CD4-positive, alpha-beta T cell (primary cell): ENCODE measurements around the gene ITSN2. TPM values are rescaled to one million over a fixed set of nuclear protein-coding genes. Genes with fewer than 3 reads are reported as not detected.

Experiments used
- ATAC-seq: fragments of 200-7000 bp; cut with Tn5 transposase; one replicate; pipeline ENCODE4 v1.10.0; 2022; ENCODE audit warnings: mild to moderate bottlenecking; ENCODE audit not compliant: poor library complexity
- CTCF ChIA-PET: fragments of 350-600 bp; sonication (Branson Sonifier 250); formaldehyde crosslinking; loops from one replicate; lab custom pipeline; 2021; ENCODE audit warnings: antibody characterized with exemption, inconsistent platforms; lab: Charles Lee
- POLR2A ChIA-PET: fragments of 350-600 bp; sonication (Branson Sonifier 250); formaldehyde crosslinking; loops from one replicate; lab custom pipeline; 2021; ENCODE audit warnings: antibody characterized with exemption, inconsistent platforms; lab: Charles Lee
- DNase-seq, 14 experiments: peaks; one replicate each; pipeline ENCODE4 v3.0.0-alpha.2; 2013 to 2020; ENCODE audit warnings: mixed read lengths in 2 of 14
- H3K27ac ChIP-seq, 2 donors: one replicate each; pipeline versions ENCODE4 v1.5.1 to v1.7.0; 2013; ENCODE audit warnings: low read length in 2 of 2, low read depth in 1 of 2, mild to moderate bottlenecking in 1 of 2
- H3K27me3 ChIP-seq, 2 experiments: 1 replicate in 1 of 2; 2 replicates in 1 of 2; pipeline versions ENCODE4 v1.6.1 to v1.7.0; 2013; ENCODE audit warnings: low read length in 2 of 2, control low read depth in 1 of 2, mild to moderate bottlenecking in 1 of 2, moderate library complexity in 1 of 2; ENCODE audit not compliant: insufficient read depth in 2 of 2, control insufficient read depth in 1 of 2
- H3K36me3 ChIP-seq: one replicate; pipeline ENCODE4 v1.6.1; 2013; ENCODE audit warnings: low read length, control low read depth; ENCODE audit not compliant: insufficient read depth
- H3K4me1 ChIP-seq: one replicate; pipeline ENCODE4 v1.6.1; 2013; ENCODE audit warnings: low read length, control low read depth; ENCODE audit not compliant: insufficient read depth
- H3K4me3 ChIP-seq: one replicate; pipeline ENCODE4 v1.5.1; 2013; ENCODE audit warnings: mild to moderate bottlenecking, low read length, moderate library complexity
- H3K9me3 ChIP-seq, 2 experiments: 1 replicate in 1 of 2; 2 replicates in 1 of 2; pipeline versions ENCODE4 v1.6.1 to v1.7.0; 2013; ENCODE audit warnings: low read length in 2 of 2, mild to moderate bottlenecking in 2 of 2, control low read depth in 1 of 2, moderate library complexity in 1 of 2; ENCODE audit not compliant: control insufficient read depth in 1 of 2, insufficient read depth in 1 of 2
- H3K27ac Mint-ChIP-seq: one replicate; pipeline ENCODE4 v1.8.0; 2020; ENCODE audit warnings: mixed read lengths
- H3K27me3 Mint-ChIP-seq: one replicate; pipeline ENCODE4 v1.8.0; 2021; ENCODE audit warnings: mixed read lengths
- H3K36me3 Mint-ChIP-seq: one replicate; pipeline ENCODE4 v1.8.0; 2021; ENCODE audit warnings: low read depth, mixed read lengths
- H3K4me1 Mint-ChIP-seq: one replicate; pipeline ENCODE4 v1.8.0; 2021; ENCODE audit warnings: low read depth, mixed read lengths
- H3K4me3 Mint-ChIP-seq: one replicate; pipeline ENCODE4 v1.8.0; 2020; ENCODE audit warnings: mild to moderate bottlenecking, mixed read lengths
- H3K9me3 Mint-ChIP-seq: one replicate; pipeline ENCODE4 v1.8.0; 2020; ENCODE audit warnings: mixed read lengths
- intact Hi-C, 2 experiments: fragments of 100-400 bp; cut with DNase I in 1 of 2; cut with micrococcal nuclease in 1 of 2; formaldehyde crosslinking; loops; one replicate each; pipeline versions ENCODE4 v1.15.1 to v1.9.0; 2023 to 2025; cut with DNase I, micrococcal nuclease
- total RNA-seq, 174 experiments: library from RNA in 2 of 174; stranded (reverse) in 2 of 174; gene quantifications; one replicate each; pipeline ENCODE4 v1.2.3 and lab custom pipeline; 2021 to 2026
- TF ChIP-seq, protein P1 (sequence below): fragments of 200-600 bp; IDR thresholded peaks from one replicate; pipeline ENCODE4 v1.8.0; 2022; ENCODE audit warnings: antibody characterized with exemption, mild to moderate bottlenecking

ITSN2 gene
- total RNA-seq, 2 experiments from 2014 or later, result 75.4 to 77.1 TPM

DNA sequence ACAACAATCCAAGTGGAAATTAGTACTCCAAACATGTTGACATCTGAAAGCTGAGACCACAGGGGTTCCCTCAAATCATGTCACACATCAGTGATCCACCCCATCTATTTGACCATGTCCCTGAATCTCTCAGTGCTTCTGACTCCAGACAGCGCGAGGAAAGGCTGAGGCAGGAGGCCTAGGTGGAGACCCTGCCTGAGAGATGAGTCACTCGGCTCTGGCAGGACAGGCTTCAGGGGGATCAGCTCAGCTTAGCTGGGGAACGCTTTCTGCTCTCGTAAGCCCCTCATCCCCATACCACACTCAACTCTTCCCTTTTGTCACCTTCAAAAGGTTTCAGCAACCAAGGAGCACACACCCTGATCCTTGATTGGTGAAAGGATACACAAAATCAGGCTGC lies 191.3 kb downstream of the ITSN2 start:
- no peak overlapping the region for H3K27ac ChIP-seq
- ATAC-seq (no peak), DNase-seq (no peak)
- TF ChIP-seq, protein P1, sequence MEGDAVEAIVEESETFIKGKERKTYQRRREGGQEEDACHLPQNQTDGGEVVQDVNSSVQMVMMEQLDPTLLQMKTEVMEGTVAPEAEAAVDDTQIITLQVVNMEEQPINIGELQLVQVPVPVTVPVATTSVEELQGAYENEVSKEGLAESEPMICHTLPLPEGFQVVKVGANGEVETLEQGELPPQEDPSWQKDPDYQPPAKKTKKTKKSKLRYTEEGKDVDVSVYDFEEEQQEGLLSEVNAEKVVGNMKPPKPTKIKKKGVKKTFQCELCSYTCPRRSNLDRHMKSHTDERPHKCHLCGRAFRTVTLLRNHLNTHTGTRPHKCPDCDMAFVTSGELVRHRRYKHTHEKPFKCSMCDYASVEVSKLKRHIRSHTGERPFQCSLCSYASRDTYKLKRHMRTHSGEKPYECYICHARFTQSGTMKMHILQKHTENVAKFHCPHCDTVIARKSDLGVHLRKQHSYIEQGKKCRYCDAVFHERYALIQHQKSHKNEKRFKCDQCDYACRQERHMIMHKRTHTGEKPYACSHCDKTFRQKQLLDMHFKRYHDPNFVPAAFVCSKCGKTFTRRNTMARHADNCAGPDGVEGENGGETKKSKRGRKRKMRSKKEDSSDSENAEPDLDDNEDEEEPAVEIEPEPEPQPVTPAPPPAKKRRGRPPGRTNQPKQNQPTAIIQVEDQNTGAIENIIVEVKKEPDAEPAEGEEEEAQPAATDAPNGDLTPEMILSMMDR, result no peak
- no peak overlapping the region for H3K27ac Mint-ChIP-seq
- ChIA-PET CTCF (no interaction called here), POLR2A (no interaction called here)
- no peaks in the 10 kb centered on the region for H3K36me3 ChIP-seq
- H3K4me3 ChIP-seq, result no peak overlapping the region
- peaks cover 5% of the 10 kb centered on the region for H3K36me3 Mint-ChIP-seq
- H3K4me3 Mint-ChIP-seq, result no peak overlapping the region
- no peaks in the 10 kb centered on the region for H3K27me3 ChIP-seq
- no peaks in the 10 kb centered on the region for H3K9me3 ChIP-seq
- no peaks in the 10 kb centered on the region for H3K4me1 Mint-ChIP-seq
- no peaks in the 10 kb centered on the region for H3K27me3 Mint-ChIP-seq
- no peaks in the 10 kb centered on the region for H3K9me3 Mint-ChIP-seq
- no peaks in the 10 kb centered on the region for H3K4me1 ChIP-seq
- intact Hi-C loops, result no loop called here

DNA sequence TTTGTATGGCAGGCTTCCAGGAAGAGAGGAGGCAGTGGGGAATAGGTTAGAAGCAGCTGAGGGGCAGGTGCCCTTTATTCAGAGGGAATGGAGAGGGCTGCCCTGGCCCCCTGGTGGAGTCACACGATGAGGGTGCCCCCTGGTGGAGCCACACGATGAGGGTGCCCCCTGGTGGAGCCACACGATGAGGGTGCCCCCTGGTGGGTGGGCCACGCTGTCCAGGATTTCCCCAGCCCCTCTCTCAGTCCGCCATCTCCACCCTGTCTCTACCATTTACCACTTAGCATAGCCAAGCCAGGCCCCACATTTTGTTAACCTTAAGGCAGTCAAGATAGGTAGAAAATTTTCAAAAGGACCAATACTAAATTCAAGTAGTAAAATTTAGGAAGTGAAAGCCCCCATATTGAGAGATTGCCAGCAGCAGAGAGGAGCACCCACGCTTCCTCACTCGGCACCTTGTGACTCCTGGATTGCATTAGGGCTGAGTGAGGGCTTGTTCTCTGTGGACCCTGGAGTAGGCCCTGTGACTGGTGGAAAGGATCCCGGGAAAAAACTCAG lies 195.8 kb downstream of the ITSN2 start:
- Histone ChIP-seq H3K4me1 (no peaks in the 10 kb centered on the region), H3K9me3 (no peaks in the 10 kb centered on the region), H3K27ac (no peak overlapping the region), H3K36me3 (no peaks in the 10 kb centered on the region), H3K27me3 (no peaks in the 10 kb centered on the region), H3K4me3 (no peak overlapping the region)
- TF ChIP-seq, protein P1, result peak; percentile 62
- no peak overlapping the region for H3K4me3 Mint-ChIP-seq
- intact Hi-C loops, result loop anchor here (1.0 to 2.0 kb wide), 2 partner anchors 339 to 340 kb away; no protein-coding TSS in a partner anchor
- H3K27me3 Mint-ChIP-seq, result no peaks in the 10 kb centered on the region
- CTCF ChIA-PET, result interaction anchor here (1.1 kb wide), 1 partner anchor 340 kb away, joined by 4 read pairs; no protein-coding TSS in a partner anchor
- no peaks in the 10 kb centered on the region for H3K9me3 Mint-ChIP-seq
- no peaks in the 10 kb centered on the region for H3K4me1 Mint-ChIP-seq
- POLR2A ChIA-PET, result interaction anchor here (0.7 kb wide), 1 partner anchor 12 kb away, joined by 3 read pairs; no protein-coding TSS in a partner anchor
- peak in 12 of 14 experiments; percentile 2 to 62 (median 18) for DNase-seq
- no peak overlapping the region for H3K27ac Mint-ChIP-seq
- H3K36me3 Mint-ChIP-seq, result peaks cover 10% of the 10 kb centered on the region
- ATAC-seq, result peak; percentile 66

DNA sequence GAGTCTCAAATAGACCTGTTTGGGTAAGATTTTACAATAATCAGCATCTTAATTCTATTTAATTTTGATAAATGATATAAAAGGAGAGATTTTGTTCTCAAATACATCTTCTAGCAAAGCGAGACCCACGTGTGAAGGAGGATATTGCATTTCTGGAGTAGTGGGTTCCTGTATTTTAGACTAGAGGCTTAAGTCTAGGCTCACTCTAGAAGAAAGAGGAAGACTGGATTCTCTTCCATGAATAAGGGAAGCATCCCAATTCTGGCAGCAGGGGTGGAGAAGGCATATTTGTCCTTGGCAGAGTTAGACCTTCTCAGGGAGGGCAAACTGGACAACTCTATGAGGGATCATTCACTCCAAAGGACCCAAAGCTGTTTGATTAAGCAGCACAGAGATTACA lies 196.7 kb downstream of the ITSN2 start:
- Histone ChIP-seq H3K4me1 (no peaks in the 10 kb centered on the region), H3K27me3 (no peaks in the 10 kb centered on the region), H3K4me3 (no peak overlapping the region), H3K9me3 (no peaks in the 10 kb centered on the region), H3K27ac (no peak overlapping the region), H3K36me3 (no peaks in the 10 kb centered on the region)
- no peak for ATAC-seq
- CTCF ChIA-PET, result interaction anchor here (1.1 kb wide), 1 partner anchor 339 kb away, joined by 4 read pairs; no protein-coding TSS in a partner anchor
- Mint-ChIP-seq H3K36me3 (peaks cover 14% of the 10 kb centered on the region), H3K4me1 (no peaks in the 10 kb centered on the region), H3K4me3 (no peak overlapping the region), H3K27ac (no peak overlapping the region), H3K27me3 (no peaks in the 10 kb centered on the region), H3K9me3 (no peaks in the 10 kb centered on the region)
- intact Hi-C loops, result no loop called here
- TF ChIP-seq, protein P1, result no peak
- DNase-seq, result no peak
- POLR2A ChIA-PET, result no interaction called here
